ENCODE measurements around the gene PPP2R2B.

The PPP2R2B gene

GRCh38 chr5:146799231-146799630, 79.3 kb downstream of the PPP2R2B start:
- in situ Hi-C loops (cut with HindIII; ENCODE audit: low pct_ligation_motif_present, low pct_unique_long_range_greater_than_20kb, low sequenced_read_pairs) = no loop called here
- no peak for DNase-seq

- in situ Hi-C loops (cut with HindIII; ENCODE audit: low pct_ligation_motif_present, low pct_unique_long_range_greater_than_20kb, low sequenced_read_pairs) = no loop called here
- no peak for DNase-seq
Observed at GRCh38 chr5:146797658-146798057, 80.9 kb downstream of the PPP2R2B start.

- in situ Hi-C loops (cut with HindIII; ENCODE audit: low pct_ligation_motif_present, low pct_unique_long_range_greater_than_20kb, low sequenced_read_pairs) = no loop called here
- no peak for DNase-seq
Observed at GRCh38 chr5:146796911-146797310, 81.6 kb downstream of the PPP2R2B start.

GRCh38 chr5:146796144-146796543, 82.4 kb downstream of the PPP2R2B start:
- no peak for DNase-seq
- in situ Hi-C loops (cut with HindIII; ENCODE audit: low pct_ligation_motif_present, low pct_unique_long_range_greater_than_20kb, low sequenced_read_pairs) = no loop called here

GRCh38 chr5:146794326-146795029, 84.1 kb downstream of the PPP2R2B start:
- in situ Hi-C loops (cut with HindIII; ENCODE audit: low pct_ligation_motif_present, low pct_unique_long_range_greater_than_20kb, low sequenced_read_pairs) = no loop called here
- no peak for DNase-seq

- no peak for DNase-seq
- in situ Hi-C loops (cut with HindIII; ENCODE audit: low pct_ligation_motif_present, low pct_unique_long_range_greater_than_20kb, low sequenced_read_pairs) = no loop called here
Observed at GRCh38 chr5:146793709-146794108, 84.8 kb downstream of the PPP2R2B start.

GRCh38 chr5:146791471-146791870, 87.1 kb downstream of the PPP2R2B start:
- DNase-seq = no peak
- in situ Hi-C loops (cut with HindIII; ENCODE audit: low pct_ligation_motif_present, low pct_unique_long_range_greater_than_20kb, low sequenced_read_pairs) = no loop called here

GRCh38 chr5:146789712-146790653, 88.6 kb downstream of the PPP2R2B start:
- in situ Hi-C loops (cut with HindIII; ENCODE audit: low pct_ligation_motif_present, low pct_unique_long_range_greater_than_20kb, low sequenced_read_pairs) = no loop called here
- DNase-seq = no peak

GRCh38 chr5:146788898-146789297, 89.7 kb downstream of the PPP2R2B start:
- DNase-seq = no peak
- in situ Hi-C loops (cut with HindIII; ENCODE audit: low pct_ligation_motif_present, low pct_unique_long_range_greater_than_20kb, low sequenced_read_pairs) = no loop called here

- DNase-seq = no peak
- in situ Hi-C loops (cut with HindIII; ENCODE audit: low pct_ligation_motif_present, low pct_unique_long_range_greater_than_20kb, low sequenced_read_pairs) = no loop called here
Observed at GRCh38 chr5:146785065-146785464, 93.5 kb downstream of the PPP2R2B start.

GRCh38 chr5:146781157-146781556, 97.4 kb downstream of the PPP2R2B start:
- in situ Hi-C loops (cut with HindIII; ENCODE audit: low pct_ligation_motif_present, low pct_unique_long_range_greater_than_20kb, low sequenced_read_pairs) = no loop called here
- no peak for DNase-seq

GRCh38 chr5:146779211-146779869, 99.2 kb downstream of the PPP2R2B start:
- in situ Hi-C loops (cut with HindIII; ENCODE audit: low pct_ligation_motif_present, low pct_unique_long_range_greater_than_20kb, low sequenced_read_pairs) = no loop called here
- DNase-seq = no peak

GRCh38 chr5:146778795-146779194, 99.8 kb downstream of the PPP2R2B start:
- DNase-seq = no peak
- in situ Hi-C loops (cut with HindIII; ENCODE audit: low pct_ligation_motif_present, low pct_unique_long_range_greater_than_20kb, low sequenced_read_pairs) = no loop called here

- DNase-seq = no peak
- in situ Hi-C loops (cut with HindIII; ENCODE audit: low pct_ligation_motif_present, low pct_unique_long_range_greater_than_20kb, low sequenced_read_pairs) = no loop called here
Observed at GRCh38 chr5:146778261-146778660, 100.3 kb downstream of the PPP2R2B start.

- in situ Hi-C loops (cut with HindIII; ENCODE audit: low pct_ligation_motif_present, low pct_unique_long_range_greater_than_20kb, low sequenced_read_pairs) = no loop called here
- no peak for DNase-seq
Observed at GRCh38 chr5:146772881-146773466, 105.6 kb downstream of the PPP2R2B start.

GRCh38 chr5:146770980-146771379, 107.6 kb downstream of the PPP2R2B start:
- in situ Hi-C loops (cut with HindIII; ENCODE audit: low pct_ligation_motif_present, low pct_unique_long_range_greater_than_20kb, low sequenced_read_pairs) = no loop called here
- DNase-seq = no peak

GRCh38 chr5:146770546-146770945, 108.0 kb downstream of the PPP2R2B start:
- in situ Hi-C loops (cut with HindIII; ENCODE audit: low pct_ligation_motif_present, low pct_unique_long_range_greater_than_20kb, low sequenced_read_pairs) = no loop called here
- DNase-seq = no peak

- in situ Hi-C loops (cut with HindIII; ENCODE audit: low pct_ligation_motif_present, low pct_unique_long_range_greater_than_20kb, low sequenced_read_pairs) = no loop called here
Observed at GRCh38 chr5:146767534-146767933, 111.0 kb downstream of the PPP2R2B start.

GRCh38 chr5:146766013-146766412, 112.5 kb downstream of the PPP2R2B start:
- in situ Hi-C loops (cut with HindIII; ENCODE audit: low pct_ligation_motif_present, low pct_unique_long_range_greater_than_20kb, low sequenced_read_pairs) = no loop called here
- DNase-seq = no peak

More at GRCh38 chr5:146767534-146767933, 111.0 kb downstream of the PPP2R2B start:
- no peak for DNase-seq
